CD4-positive, alpha-beta T cell treated with Interleukin-2 at 100 ng/mL for 4 hours (primary cell): Measurements from ENCODE around the gene PDHB.
"Not testable (repeated sequence)": the region's sequence is repeated elsewhere in the genome, so short reads cannot be mapped to it uniquely, and the experiment has no call there.

Experiments used
- DNase-seq: peaks from one replicate; pipeline ENCODE4 v3.0.0-alpha.2; 2020; ENCODE audit warnings: low spot score

PDHB gene

DNA sequence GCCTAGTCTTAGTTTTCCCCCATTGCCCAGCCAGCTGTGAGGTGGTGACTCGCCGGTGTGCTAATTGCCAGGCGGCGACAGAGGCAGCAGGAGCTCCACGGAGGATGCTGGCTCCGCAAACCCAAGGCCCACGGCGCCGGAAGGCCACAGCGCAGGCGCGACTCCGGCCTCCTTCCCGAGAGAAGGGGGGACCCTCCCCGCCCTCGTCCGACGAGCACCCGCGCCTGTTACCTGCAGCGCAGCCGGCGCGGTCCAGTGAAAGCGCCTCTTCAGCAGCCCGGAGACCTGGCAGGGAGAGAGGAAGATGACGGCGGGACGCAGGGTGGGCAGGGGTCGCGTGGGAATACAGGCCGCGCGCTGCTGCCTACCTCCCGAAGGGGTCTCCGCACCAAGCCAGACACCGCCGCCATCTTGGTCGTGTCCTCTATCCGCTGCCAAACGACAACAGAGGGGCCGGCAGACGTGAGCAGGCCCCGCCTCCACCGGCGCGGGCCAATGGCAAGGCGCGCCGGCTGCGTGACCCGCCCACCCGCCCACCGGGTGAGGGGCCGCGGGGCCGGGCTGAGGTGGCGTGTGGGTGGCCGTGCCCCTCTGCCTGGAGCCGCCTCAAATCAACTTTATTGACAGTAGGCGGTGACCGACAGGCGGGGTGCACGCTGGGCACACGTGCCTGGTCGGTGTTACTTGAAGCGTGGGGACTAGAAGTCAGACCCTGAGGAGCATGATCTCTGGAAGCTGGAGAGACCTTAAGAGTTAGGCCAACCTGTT lies at the start of gene PDHB:
TSS of gene PDHB (minus strand) at position 433 of the 768 bp plus-strand sequence. CDS start at position 410, 23 bp downstream.
- peak; percentile 91 for DNase-seq

DNA sequence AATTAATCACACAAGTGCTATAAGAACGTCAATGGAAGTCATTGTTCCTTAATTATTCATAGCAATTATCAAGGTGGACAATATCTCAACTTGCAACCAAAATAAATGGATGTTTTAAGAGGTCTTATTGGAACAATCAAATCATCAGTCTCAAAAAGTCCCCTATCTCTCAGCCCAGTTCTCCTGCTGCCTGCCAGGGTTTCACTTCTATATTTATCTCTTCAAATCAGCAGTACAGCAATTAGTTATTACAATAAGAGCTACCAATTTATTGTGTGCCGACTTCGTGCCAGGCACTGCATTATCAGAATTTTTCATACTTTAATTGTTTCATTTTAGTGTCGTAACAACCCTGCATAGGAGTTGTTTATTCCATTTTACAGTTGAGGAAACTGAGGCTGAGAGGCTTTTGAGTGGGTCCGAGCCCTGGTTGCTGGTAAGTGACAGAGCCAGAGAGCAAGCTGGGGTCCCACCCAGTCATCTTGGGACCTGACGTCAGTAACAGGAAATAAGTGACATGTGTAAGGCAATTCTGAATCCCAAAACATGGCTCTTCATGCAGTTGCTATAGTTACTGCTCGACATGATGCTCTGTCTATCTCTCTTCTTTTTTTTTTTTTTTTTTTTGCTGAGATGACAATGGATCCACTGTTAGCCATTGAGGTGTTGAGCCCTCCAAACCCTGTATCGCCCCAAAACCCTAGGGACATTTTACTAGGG lies 49.4 kb upstream of the PDHB start:
- no peak for DNase-seq

GRCh38 chr3:58480309-58480708 lies 46.7 kb upstream of the PDHB start:
- no peak for DNase-seq

- DNase-seq = no peak
These were observed 45.1 kb upstream of the PDHB start for GRCh38 chr3:58478781-58479180.

GRCh38 chr3:58474967-58475578 lies 41.4 kb upstream of the PDHB start:
- no peak for DNase-seq

GRCh38 chr3:58474348-58474911 lies 40.8 kb upstream of the PDHB start:
- DNase-seq = no peak

DNA sequence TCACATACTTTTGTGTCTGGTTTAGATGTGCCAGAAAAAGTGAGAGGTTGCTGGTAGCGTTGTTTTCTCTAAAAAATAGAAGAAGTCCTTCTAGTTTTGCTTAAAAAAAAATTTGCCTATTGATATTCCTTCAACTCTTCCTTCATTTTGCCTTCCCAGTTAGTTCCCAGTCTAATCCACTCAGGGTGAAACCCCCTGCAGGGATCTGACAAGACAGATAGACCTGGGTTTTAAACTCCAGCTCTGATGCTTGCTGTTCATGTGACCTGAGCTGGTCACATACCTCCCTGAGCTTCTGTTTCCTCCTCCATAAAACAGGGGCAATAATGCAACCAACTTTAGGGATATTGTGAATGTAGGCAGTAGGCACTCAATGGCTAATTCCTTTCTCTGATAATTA lies 39.6 kb upstream of the PDHB start:
- no peak for DNase-seq

DNA sequence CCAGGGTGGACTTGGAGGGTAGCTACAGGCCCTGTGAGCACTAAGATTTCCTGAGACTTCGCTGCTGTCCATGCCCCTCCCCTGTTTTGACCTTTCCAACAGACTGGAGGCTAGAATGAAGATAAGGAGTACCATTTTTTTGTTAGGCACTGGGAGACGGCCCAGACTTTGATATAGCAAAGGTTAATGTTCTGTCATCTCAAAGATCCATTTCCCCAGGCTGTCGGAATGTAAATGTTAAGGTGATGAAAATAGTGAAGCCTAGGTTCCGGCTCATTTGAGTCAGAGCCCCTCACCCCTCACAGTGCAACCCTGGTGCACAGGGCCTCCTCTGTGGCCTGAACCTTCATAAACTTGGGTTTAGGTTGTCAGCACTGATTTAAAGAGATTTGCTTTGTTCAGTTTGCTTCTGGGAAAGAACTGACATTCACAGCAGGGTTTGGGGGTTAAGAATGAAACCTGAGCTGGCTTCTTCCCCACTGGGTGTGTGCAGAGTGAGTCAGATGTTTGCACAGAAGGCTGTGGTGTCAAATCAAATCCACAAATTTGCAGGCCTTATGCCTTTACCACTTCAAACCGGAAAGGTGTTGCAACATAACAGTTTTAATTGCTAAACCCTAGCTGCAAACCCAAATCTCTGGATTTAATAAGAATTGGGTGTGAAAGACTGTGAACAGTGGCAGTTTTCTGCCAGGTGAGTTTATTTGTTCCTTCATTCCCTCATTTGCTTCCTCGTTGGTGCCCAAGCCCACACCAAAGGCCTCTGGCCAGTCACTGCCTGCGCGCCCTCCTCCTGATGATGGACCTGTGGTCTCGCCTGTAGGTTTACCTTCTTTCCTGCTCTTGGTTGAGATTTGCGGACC lies 37.6 kb upstream of the PDHB start:
- peak; percentile 79 for DNase-seq

- DNase-seq = no peak
These were observed 36.9 kb upstream of the PDHB start for GRCh38 chr3:58470363-58471024.

DNA sequence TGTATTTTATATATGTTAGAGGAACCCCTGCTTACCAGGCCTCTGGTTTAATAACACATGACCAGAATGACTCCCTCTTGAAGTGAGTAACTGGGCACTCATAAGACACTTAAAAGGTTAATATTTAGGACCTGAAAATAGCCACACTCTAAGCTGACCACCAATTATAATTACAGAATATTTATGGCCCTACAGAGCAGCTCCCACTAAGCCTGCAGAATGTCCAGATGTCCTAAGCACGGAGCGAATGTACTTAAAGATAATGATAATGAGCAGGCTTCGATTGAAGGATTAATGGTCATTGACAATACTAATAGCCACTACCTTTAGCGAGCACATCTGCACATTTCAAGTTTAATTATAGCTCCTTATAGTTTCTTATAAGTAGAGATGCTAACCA lies 35.5 kb upstream of the PDHB start:
- DNase-seq = no peak

DNA sequence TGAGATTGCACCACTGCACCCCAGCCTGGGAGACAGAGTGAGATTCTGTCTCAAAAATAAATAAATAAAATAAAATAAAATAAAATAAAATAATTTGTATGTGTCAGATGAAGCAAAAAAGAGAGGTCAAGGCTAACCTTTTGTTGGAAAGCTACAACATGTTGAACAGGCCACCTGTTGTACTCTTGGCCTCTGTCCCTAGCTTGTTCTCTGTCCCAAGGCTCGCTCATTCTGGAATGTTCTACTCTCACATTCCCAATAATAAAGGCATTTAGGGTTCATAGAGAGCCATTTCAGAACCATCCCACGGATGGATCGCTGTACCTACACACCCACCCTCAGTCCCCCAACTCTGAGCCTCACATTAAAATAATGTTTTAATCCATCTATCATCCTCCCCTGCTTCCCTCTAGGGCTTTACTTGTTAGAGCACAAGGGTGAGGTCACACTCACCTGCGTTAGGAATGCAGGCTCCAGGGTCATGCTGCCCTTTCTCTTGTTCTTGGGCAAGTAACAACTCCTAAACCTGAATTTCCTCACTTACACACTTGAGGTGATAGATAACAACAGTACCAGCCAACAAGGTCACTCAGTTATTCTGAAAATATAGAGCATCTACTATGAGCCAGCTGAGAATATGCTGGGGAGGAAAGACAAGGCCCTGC lies 33.4 kb upstream of the PDHB start:
- no peak for DNase-seq

GRCh38 chr3:58464866-58465265 lies 31.2 kb upstream of the PDHB start:
- DNase-seq = no peak

DNA sequence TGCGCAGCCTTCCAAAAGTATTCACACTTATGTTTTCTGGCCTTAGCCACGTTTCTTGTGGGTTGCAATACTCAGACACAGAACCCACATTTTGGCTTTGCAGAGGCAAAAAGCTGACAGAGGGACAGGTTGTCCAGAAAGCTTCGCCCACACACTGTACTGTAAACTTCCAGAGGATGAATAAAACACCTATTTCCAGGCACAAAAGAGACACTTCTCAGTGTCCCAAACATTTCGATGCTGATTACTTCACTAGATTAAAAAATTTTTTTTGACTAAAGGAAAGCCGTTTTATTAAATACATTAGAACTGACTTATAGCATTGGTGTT lies 30.3 kb upstream of the PDHB start:
- DNase-seq = no peak

DNA sequence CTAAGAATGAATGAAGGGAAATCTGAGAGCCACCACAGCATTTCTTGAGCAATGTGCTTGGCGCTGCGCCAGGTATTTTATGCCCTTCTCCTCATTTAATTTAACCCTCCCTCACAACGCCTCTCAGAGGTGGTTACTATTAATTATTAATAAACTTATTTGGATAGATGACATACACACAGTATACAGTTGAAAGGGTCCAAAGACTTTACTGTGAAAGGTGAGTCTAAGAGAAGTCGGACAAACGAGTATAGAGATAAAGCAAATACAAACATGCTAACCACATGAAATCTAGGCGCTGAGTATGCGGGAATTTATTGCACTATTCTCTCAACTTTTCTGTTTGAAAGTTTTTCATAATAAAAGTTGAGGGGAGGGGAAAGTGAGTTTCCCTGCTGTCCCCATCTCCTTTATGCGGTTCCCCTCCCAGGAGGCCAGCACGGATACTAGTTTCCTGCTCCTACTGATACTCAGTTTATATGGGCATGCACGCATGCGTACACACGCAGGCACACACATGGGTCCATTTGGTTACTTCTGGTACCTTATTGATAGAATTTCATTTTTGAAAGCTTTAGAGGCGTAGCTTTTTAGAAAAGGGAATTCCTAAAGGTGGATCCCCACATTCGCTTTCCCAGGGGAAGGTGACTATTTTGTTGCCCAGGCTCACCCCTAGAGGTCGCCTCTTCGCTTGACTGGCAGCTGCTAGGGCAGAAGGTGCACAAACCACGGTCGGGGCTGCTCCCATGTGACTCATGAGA lies 29.7 kb upstream of the PDHB start:
- DNase-seq = peak; percentile 82

- no peak for DNase-seq
These were observed 29.2 kb upstream of the PDHB start for GRCh38 chr3:58462829-58463180.

DNA sequence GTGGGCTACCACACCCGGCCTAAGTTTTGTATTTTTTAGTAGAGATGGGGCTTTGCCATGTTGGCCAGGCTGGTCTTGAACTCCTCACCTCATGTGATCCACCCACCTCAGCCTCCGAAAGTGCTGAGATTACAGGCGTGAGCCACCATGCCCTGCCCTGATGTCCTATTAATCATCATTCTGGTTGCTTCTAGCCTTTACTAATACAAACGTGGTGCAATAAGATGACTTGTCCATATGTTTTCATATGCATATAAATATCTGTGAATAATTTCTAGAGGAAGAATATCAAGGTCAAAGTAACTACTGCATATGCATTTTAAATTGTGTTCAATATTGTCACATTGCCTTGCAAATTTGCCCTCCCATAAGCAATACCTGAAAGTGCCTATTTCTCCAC lies 25.5 kb upstream of the PDHB start:
- DNase-seq = no peak

- DNase-seq = no peak
These were observed 18.5 kb upstream of the PDHB start for GRCh38 chr3:58452176-58452575.

- no peak for DNase-seq
These were observed 8.2 kb upstream of the PDHB start for GRCh38 chr3:58441514-58442450.

- DNase-seq = not testable (repeated sequence)
These were observed 7.3 kb upstream of the PDHB start for GRCh38 chr3:58440996-58441355.
